Measurements from ENCODE around the gene TSC2.
A peak's percentile ranks its signal among the peaks of the same experiment; 100 is the strongest.

The TSC2 gene

GRCh38 chr16:2084895-2085625 lies 37.3 kb downstream of the TSC2 start:
- H3K27ac ChIP-seq = peak overlapping the region; percentile 93
- TF ChIP-seq ZFX (IDR thresholded peaks at IDR 0.05; ENCODE audit: borderline replicate concordance) (no peak), CTCF (IDR thresholded peaks at IDR 0.05) (0 out of 2 replicates have a peak, but pooled peaks have one; percentile 6)

GRCh38 chr16:2085669-2086068 lies 37.9 kb downstream of the TSC2 start:
- peak overlapping the region; percentile 93 for H3K27ac ChIP-seq
- no peak for TF ChIP-seq CTCF (IDR thresholded peaks at IDR 0.05)

- TF ChIP-seq CTCF (IDR thresholded peaks at IDR 0.05) (no peak), ZFX (IDR thresholded peaks at IDR 0.05; ENCODE audit: borderline replicate concordance) (no peak)
- peak overlapping the region; percentile 93 for H3K27ac ChIP-seq
Observed at GRCh38 chr16:2086106-2086742, 38.4 kb downstream of the TSC2 start.

GRCh38 chr16:2086812-2087747 lies 39.3 kb downstream of the TSC2 start:
- TF ChIP-seq CTCF (IDR thresholded peaks at IDR 0.05) (no peak), ZFX (IDR thresholded peaks at IDR 0.05; ENCODE audit: borderline replicate concordance) (no peak)
- H3K27ac ChIP-seq = peak overlapping the region; percentile 93

- peak overlapping the region; percentile 93 for H3K27ac ChIP-seq
- TF ChIP-seq ZFX (IDR thresholded peaks at IDR 0.05; ENCODE audit: borderline replicate concordance) = no peak
- TF ChIP-seq CTCF (IDR thresholded peaks at IDR 0.05) = no peak
Observed at GRCh38 chr16:2087748-2088631, 40.2 kb downstream of the TSC2 start.

GRCh38 chr16:2088759-2089358 lies 41.1 kb downstream of the TSC2 start:
- TF ChIP-seq ZFX (IDR thresholded peaks at IDR 0.05; ENCODE audit: borderline replicate concordance) (no peak), CTCF (IDR thresholded peaks at IDR 0.05) (no peak)
- H3K27ac ChIP-seq = peak overlapping the region; percentile 93; the same call in 1 of the 2 replicates

Measured in 22Rv1 (cell line).